Chondrocyte (in vitro differentiated cells): ENCODE results near the gene PEX5L. TPM values are rescaled to one million over a fixed set of nuclear protein-coding genes. Genes with fewer than 3 reads are reported as not detected.

ENCODE experiments used
- DNase-seq: peaks from one replicate; pipeline ENCODE4 v3.0.0; 2021; ENCODE audit warnings: mixed read lengths, low spot score
- H3K27ac Mint-ChIP-seq: one replicate; pipeline ENCODE4 v1.8.0; 2021; ENCODE audit warnings: mild to moderate bottlenecking, moderate library complexity, mixed read lengths; ENCODE audit not compliant: unreplicated experiment
- H3K27me3 Mint-ChIP-seq: 2 replicates; pipeline ENCODE4 v1.8.0; 2021; ENCODE audit warnings: low read depth, mixed read lengths
- H3K36me3 Mint-ChIP-seq: 2 replicates; pipeline ENCODE4 v1.8.0; 2021; ENCODE audit warnings: low read depth, mixed read lengths
- H3K4me1 Mint-ChIP-seq: 2 replicates; pipeline ENCODE4 v1.8.0; 2021; ENCODE audit warnings: low read depth, mild to moderate bottlenecking, mixed read lengths
- H3K4me3 Mint-ChIP-seq: one replicate; pipeline ENCODE4 v1.8.0; 2021; ENCODE audit warnings: mild to moderate bottlenecking, moderate library complexity, mixed read lengths; ENCODE audit not compliant: unreplicated experiment
- H3K9me3 Mint-ChIP-seq: 2 replicates; pipeline ENCODE4 v1.8.0; 2021; ENCODE audit warnings: low read depth, mixed read lengths
- CTCF ChIP-seq: fragments of 200-600 bp; sonication (generic); IDR thresholded peaks from 2 replicates; pipeline ENCODE4 v1.5.0; 2021; ENCODE audit warnings: antibody characterized with exemption, mild to moderate bottlenecking, moderate library complexity
- total RNA-seq: library from RNA; stranded (reverse); gene quantifications from 3 replicates; pipeline ENCODE4 v1.2.1, GENCODE V29; 2021

PEX5L gene
- total RNA-seq, 1 donor from 2014 or later: not detected

GRCh38 chr3:179967622-179968021, 69.1 kb downstream of the PEX5L start:
- TF ChIP-seq CTCF: no peak
- H3K4me3 Mint-ChIP-seq: no peak overlapping the region
- H3K9me3 Mint-ChIP-seq: no peaks in the 10 kb centered on the region
- peaks cover 15% of the 10 kb centered on the region for H3K27me3 Mint-ChIP-seq
- H3K36me3 Mint-ChIP-seq: no peaks in the 10 kb centered on the region
- no peak overlapping the region for H3K27ac Mint-ChIP-seq
- no peak for DNase-seq
- no peaks in the 10 kb centered on the region for H3K4me1 Mint-ChIP-seq

DNA sequence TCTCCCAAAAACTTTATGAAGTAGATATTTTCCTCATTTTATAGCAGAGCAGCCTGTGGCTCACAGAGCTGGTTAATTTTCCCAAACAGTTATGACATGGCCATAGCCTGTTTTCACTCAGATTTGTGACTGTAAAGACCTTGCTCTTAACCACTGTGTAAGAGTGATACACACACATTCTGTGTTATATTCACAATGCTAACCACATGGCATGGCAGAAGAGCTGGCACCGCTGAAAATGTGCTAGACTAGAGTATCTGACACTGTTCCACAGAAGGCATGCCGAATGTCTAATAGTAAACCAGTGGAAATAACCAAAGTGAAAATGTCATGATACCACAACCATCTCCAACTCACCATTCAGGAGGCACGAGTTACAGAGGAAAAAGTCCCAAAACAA, 71.8 kb downstream of the PEX5L start:
- no peaks in the 10 kb centered on the region for H3K36me3 Mint-ChIP-seq

GRCh38 chr3:179962629-179963387, 73.9 kb downstream of the PEX5L start:
- no peak for DNase-seq
- H3K9me3 Mint-ChIP-seq: no peaks in the 10 kb centered on the region
- no peak for TF ChIP-seq CTCF
- H3K27me3 Mint-ChIP-seq: peaks cover 17% of the 10 kb centered on the region
- H3K27ac Mint-ChIP-seq: no peak overlapping the region
- no peaks in the 10 kb centered on the region for H3K4me1 Mint-ChIP-seq
- no peak overlapping the region for H3K4me3 Mint-ChIP-seq
- H3K36me3 Mint-ChIP-seq: no peaks in the 10 kb centered on the region

More for the DNA sequence above, 71.8 kb downstream of the PEX5L start:
- no peak for TF ChIP-seq CTCF
- no peak overlapping the region for H3K27ac Mint-ChIP-seq
- no peak for DNase-seq
- H3K4me1 Mint-ChIP-seq: no peaks in the 10 kb centered on the region
- no peak overlapping the region for H3K4me3 Mint-ChIP-seq
- H3K27me3 Mint-ChIP-seq: peaks cover 20% of the 10 kb centered on the region
- H3K9me3 Mint-ChIP-seq: no peaks in the 10 kb centered on the region

DNA sequence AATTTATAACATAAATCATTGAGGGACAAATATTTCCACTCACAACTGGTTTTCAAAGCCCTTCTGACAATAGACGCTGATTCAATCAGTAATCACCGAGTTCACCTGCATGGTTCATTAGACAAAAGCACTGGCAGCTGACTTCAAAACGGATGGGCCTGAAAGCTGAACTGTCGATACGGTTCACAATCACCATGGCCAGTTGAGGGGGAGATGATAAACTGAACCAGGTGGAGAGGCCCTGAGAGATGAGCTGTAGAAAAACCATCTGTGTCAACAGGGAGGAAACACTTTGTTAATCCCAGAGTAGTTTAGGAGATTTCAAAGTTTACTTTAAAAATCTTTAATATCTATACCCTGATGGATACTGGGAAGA, 75.0 kb downstream of the PEX5L start:
- Mint-ChIP-seq H3K4me3 (no peak overlapping the region), H3K9me3 (no peaks in the 10 kb centered on the region), H3K4me1 (no peaks in the 10 kb centered on the region), H3K27ac (no peak overlapping the region), H3K36me3 (no peaks in the 10 kb centered on the region), H3K27me3 (peaks cover 13% of the 10 kb centered on the region)
- DNase-seq: no peak
- no peak for TF ChIP-seq CTCF

DNA sequence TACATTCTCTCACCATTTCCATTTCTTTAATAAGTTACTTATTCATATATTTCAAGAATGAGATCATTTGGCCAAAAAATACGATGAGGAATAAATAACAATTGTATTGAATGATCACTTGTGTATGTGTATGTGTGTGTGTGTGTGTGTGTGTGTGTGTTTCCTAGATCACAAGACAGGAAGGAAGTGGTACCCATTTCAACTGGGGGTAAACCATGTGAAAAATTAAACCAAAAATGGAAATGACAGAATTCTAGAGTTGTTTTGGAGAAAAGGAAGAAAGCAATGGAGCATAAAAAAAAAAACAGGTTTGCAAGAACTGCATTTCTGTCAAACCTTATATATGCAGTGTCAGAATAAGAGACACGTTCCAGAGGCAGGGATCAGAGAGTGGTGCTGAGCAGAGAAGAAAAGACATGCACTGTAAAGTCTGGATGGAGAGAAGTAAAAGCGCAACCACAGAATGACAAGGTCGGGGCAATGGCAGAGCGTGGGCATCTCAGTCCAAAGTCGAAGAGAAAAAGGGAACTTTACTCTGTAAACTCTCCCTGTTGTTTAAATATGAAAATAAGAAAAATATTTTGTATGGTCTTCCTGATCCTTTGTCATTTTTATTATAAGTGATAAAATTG, 75.5 kb downstream of the PEX5L start:
- H3K36me3 Mint-ChIP-seq: no peaks in the 10 kb centered on the region
- H3K27me3 Mint-ChIP-seq: peaks cover 12% of the 10 kb centered on the region
- no peak overlapping the region for H3K27ac Mint-ChIP-seq
- H3K9me3 Mint-ChIP-seq: no peaks in the 10 kb centered on the region
- DNase-seq: no peak
- no peaks in the 10 kb centered on the region for H3K4me1 Mint-ChIP-seq
- no peak for TF ChIP-seq CTCF
- H3K4me3 Mint-ChIP-seq: no peak overlapping the region
